Dermis blood vessel endothelial cell (primary cell): ENCODE measurements around the gene L3MBTL3. TPM values are rescaled to one million over a fixed set of nuclear protein-coding genes. Genes with fewer than 3 reads are reported as not detected.

ENCODE experiments used
- DNase-seq: peaks from one replicate; pipeline ENCODE4 v3.0.0; 2010
- total RNA-seq: library from RNA; depleted of rRNA; stranded (reverse); fragments of >200 nt; gene quantifications from 2 replicates; pipeline ENCODE4 v1.2.3, GENCODE V29; 2014

L3MBTL3 gene
- total RNA-seq, 1 donor from 2014 or later, result 34.7 TPM

DNA sequence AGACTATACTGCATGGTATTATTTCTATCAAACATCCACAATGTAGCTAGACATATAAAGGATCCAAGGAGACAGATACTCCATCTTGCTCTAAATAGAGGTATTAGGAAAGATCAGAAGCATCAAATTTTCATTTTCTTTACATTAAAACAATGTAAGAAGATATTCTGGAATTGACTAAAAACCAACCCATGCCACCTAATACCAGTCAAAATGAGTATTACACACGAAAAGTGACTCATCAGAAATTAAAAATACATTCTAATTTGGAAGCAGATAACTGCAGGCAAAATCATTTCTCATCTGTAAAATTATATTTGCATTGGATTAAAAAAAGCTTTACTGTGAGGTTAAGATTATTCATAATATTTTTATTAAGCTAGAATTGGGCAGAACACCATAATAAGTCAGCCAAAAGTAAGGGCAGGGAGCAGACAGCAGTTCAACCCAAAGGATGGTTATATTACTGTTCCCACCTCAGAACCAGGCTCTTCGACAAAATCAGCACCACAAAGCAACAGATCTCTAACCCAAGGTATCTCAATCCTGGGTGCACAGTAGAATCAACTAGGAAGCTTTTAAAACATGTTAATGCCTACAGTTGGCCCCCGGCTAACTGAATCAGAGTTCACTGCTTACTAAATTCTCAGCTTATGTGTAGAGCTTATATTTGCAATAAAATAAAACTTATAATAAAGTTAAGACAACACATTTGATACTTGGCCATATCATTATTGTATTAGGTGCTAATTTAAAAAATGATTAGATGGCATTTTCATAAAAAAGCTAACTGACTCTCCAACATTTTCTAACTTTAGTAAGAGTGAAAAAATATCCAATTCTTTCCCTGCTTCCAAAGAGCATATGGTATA, 169.2 kb downstream of the L3MBTL3 start:
- DNase-seq, result no peak

DNA sequence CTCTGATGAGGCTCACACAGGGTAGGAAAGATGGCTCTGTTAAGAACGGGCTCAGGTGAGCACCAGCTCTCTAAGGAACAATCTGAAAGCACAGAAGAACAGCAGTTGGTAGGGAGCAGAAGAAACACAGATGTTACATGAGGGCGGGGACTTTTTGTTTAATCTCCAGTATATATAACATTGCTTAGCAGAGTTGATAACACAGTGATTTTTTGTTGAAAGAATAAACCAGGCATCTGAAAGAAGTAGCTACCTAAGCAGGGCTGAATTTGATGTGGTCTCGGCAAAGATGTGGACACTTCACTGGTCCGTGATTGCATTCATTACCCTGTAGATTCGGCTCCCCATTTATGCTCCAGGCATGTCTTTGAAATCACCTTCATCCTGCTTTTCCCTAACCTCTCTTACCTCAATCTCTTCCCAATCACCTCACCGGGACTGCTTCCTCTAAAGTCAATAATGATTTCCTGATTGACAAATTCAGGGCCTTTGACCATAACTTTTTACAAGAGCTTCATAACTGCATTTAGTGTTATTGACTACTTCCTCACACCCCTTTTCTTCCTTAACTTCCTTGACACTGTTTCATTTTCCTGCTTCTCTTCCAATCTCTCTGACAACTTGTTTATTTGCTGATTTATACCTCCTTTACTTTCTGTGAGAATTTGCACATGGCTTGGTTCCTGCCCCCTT, 170.0 kb downstream of the L3MBTL3 start:
- no peak for DNase-seq

DNA sequence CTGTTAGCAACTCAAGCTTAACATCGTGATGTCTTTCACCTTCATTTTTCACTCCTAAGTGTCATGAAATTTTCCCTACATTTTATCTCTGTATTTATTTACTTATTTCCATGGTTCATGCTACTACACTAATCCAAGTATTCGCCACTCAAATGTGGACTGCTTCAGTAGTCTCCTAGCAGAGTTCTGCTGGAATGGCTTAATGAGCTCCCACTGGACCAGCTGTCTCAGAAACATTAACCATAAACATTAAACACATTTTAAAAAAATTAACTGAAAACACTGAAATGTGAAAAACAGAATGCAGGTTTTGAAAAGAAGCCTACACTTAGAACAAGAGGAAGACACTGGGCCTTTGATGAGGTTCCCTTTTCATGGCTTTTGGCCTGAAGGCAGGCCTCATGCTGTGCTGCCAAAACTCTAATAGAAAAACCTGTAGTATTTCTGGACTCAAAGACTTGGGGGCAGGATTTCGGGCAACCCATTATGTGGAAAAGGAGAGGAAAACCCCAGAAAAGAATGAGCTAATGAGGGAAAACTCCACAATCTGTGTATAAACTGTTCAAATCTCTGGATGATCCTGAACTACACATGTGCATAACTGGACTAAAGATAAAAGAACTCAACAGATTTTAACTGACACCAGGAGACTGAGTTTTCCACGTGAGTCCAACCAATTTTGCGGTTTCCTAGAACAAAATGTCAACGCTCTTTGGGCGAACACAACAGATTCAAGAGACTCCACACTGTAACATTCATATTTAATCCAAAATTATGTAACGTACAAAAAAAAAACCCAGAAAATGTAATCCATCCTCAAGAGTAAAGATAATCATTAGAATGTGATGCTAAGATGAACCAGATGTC, 171.4 kb downstream of the L3MBTL3 start:
- DNase-seq, result no peak

Other genes starting within 250 kb of the L3MBTL3 start
- not detected in 2 replicates for gene TMEM244, start 157.3 kb upstream of the L3MBTL3 start, total RNA-seq
- gene SAMD3, start 204.4 kb downstream of the L3MBTL3 start, total RNA-seq, result not detected in 2 replicates